ENCODE data around the gene CAMTA1.

DNA sequence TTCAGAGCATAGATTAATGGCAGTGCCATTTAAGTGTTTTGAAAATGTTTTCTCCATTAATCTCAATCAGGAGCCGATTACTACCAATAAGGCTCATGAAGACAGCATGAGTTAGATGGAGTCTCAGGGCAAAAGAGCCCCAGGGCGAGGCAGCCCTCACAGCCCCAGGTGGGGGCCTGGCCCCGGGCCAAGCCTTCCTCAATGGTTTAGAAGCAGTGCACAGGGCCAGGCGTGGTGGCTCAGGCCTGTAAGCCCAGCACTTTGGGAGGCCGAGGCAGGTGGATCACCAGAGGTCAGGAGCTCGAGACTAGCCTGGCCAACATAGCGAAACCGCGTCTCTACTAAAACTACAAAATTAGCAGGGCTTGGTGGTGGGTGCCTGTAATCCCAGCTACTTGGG is 637.7 kb downstream of the CAMTA1 start:
- TF ChIP-seq, protein P1, sequence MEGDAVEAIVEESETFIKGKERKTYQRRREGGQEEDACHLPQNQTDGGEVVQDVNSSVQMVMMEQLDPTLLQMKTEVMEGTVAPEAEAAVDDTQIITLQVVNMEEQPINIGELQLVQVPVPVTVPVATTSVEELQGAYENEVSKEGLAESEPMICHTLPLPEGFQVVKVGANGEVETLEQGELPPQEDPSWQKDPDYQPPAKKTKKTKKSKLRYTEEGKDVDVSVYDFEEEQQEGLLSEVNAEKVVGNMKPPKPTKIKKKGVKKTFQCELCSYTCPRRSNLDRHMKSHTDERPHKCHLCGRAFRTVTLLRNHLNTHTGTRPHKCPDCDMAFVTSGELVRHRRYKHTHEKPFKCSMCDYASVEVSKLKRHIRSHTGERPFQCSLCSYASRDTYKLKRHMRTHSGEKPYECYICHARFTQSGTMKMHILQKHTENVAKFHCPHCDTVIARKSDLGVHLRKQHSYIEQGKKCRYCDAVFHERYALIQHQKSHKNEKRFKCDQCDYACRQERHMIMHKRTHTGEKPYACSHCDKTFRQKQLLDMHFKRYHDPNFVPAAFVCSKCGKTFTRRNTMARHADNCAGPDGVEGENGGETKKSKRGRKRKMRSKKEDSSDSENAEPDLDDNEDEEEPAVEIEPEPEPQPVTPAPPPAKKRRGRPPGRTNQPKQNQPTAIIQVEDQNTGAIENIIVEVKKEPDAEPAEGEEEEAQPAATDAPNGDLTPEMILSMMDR (IDR thresholded peaks at IDR 0.05): no peak
- no peak for TF ChIP-seq POLR2AphosphoS5 (IDR thresholded peaks at IDR 0.05; ENCODE audit: insufficient read depth in 1 of 2, low read depth in 1 of 2)
- TF ChIP-seq POLR2A (IDR thresholded peaks at IDR 0.05): no peak
